Measurements from ENCODE around the gene DKK1. TPM values are rescaled to one million over a fixed set of nuclear protein-coding genes. Genes with fewer than 3 reads are reported as not detected.

The DKK1 gene
- total and polyA plus RNA-seq, 2 of the 13 experiments (the other 11 are each of a cell fraction or from before 2014, with no cell fraction given), result 123 to 262 TPM

GRCh38 chr10:52308251-52309031 lies 5.6 kb upstream of the DKK1 start (continued):
- TF ChIP-seq AFF4 (CRISPR knock-in tag; IDR thresholded peaks at IDR 0.05) (no peak), MTF1 (CRISPR knock-in tag; IDR thresholded peaks at IDR 0.05) (no peak), ZFP1 (CRISPR knock-in tag; IDR thresholded peaks at IDR 0.05) (no peak), KLF13 (CRISPR knock-in tag; IDR thresholded peaks at IDR 0.05) (no peak), STAG1 (CRISPR knock-in tag; IDR thresholded peaks at IDR 0.05) (peak; percentile 97), SATB2 (CRISPR knock-in tag; IDR thresholded peaks at IDR 0.05) (peak; percentile 81; the same call in 1 of the 2 replicates), ATM (IDR thresholded peaks at IDR 0.05; ENCODE audit: borderline replicate concordance) (no peak), HDAC1 (CRISPR knock-in tag; IDR thresholded peaks at IDR 0.05) (0 out of 2 replicates have a peak, but pooled peaks have one; percentile 33), NFE2 (CRISPR knock-in tag; IDR thresholded peaks at IDR 0.05) (no peak), NFAT5 (CRISPR knock-in tag; IDR thresholded peaks at IDR 0.05) (no peak), ZNF772 (CRISPR knock-in tag; IDR thresholded peaks at IDR 0.05) (no peak; the same call in 1 of the 2 replicates), ZSCAN25 (CRISPR knock-in tag; IDR thresholded peaks at IDR 0.05) (peak; percentile 64; the same call in 1 of the 2 replicates), ZNF512B (CRISPR knock-in tag; IDR thresholded peaks at IDR 0.05; ENCODE audit: borderline replicate concordance) (no peak), ZNF710 (CRISPR knock-in tag; IDR thresholded peaks at IDR 0.05; ENCODE audit: borderline replicate concordance) (no peak), ASH2L (IDR thresholded peaks at IDR 0.05; ENCODE audit: insufficient read length, low read depth, low read length) (peak; percentile 29)

Data from HepG2 (cell line).